Esophagus squamous epithelium (tissue), 5 donors: ENCODE data around the gene GPR137B. TPM values are rescaled to one million over a fixed set of nuclear protein-coding genes. Genes with fewer than 3 reads are reported as not detected.

Experiments
- DNase-seq: peaks from one replicate; lab custom pipeline; 2025; lab: John Stamatoyannopoulos, UW
- H3K27ac ChIP-seq, 4 donors: fragments of 200-600 bp; sonication (generic); one replicate each; pipeline ENCODE4 v1.5.1; 2016 to 2019; ENCODE audit warnings: mild to moderate bottlenecking in 1 of 4
- H3K27me3 ChIP-seq, 4 donors: fragments of 200-600 bp; sonication (generic); 1 replicate in 3 of 4; 2 replicates in 1 of 4; pipeline versions ENCODE4 v1.5.1 to v1.6.0; 2017 to 2021; ENCODE audit warnings: antibody characterized with exemption in 1 of 4
- H3K36me3 ChIP-seq, 3 donors: fragments of 200-600 bp; sonication (generic); one replicate each; pipeline ENCODE4 v1.5.1; 2016 to 2019
- H3K4me1 ChIP-seq, 3 donors: fragments of 200-600 bp; sonication (generic); one replicate each; pipeline ENCODE4 v1.5.1; 2017 to 2019
- H3K4me3 ChIP-seq, 4 donors: fragments of 200-600 bp; sonication (generic); 1 replicate in 3 of 4; 2 replicates in 1 of 4; pipeline ENCODE4 v1.5.1; 2016 to 2019; ENCODE audit warnings: mild to moderate bottlenecking in 2 of 4, moderate library complexity in 1 of 4
- H3K9me3 ChIP-seq, 3 donors: fragments of 200-600 bp; sonication (generic); one replicate each; pipeline ENCODE4 v1.5.1; 2016 to 2019
- CTCF ChIP-seq, 6 experiments: fragments of 450-650 bp in 4 of 6; fragments of 200-600 bp in 2 of 6; sonication (generic) in 2 of 6; IDR thresholded peaks; one replicate each; pipeline ENCODE4 v1.5.1; 2016 to 2019; ENCODE audit warnings: antibody characterized with exemption in 6 of 6, mild to moderate bottlenecking in 4 of 6, moderate library complexity in 4 of 6
- POLR2A ChIP-seq, 4 donors: fragments of 450-650 bp; IDR thresholded peaks; one replicate each; pipeline ENCODE4 v1.6.1; 2017; ENCODE audit warnings: antibody characterized with exemption in 4 of 4, mild to moderate bottlenecking in 4 of 4, moderate library complexity in 3 of 4
- WGBS, 2 donors: methylation state at CpG; one replicate each; pipeline ENCODE4 v1.1.5; 2018; 5-methylcytosine and 5-hydroxymethylcytosine counted together
- intact Hi-C: fragments of 100-400 bp; cut with DNase I; formaldehyde crosslinking; loops from one replicate; pipeline ENCODE4 v1.15.0; 2022
- total RNA-seq, 4 donors: library from RNA; depleted of rRNA; stranded (reverse); fragments of >200 nt; gene quantifications; one replicate each; pipeline ENCODE4 v1.1.0, GENCODE V29; 2016
- donor health status: DM: yes; HTN: yes; CAD: no.

Gene GPR137B
- total RNA-seq, 4 donors from 2014 or later = 3.6 to 16.0 (median 7.4) TPM

- TF ChIP-seq POLR2A (IDR thresholded peaks at IDR 0.05) (no peak), CTCF (IDR thresholded peaks at IDR 0.05) (no peak)
- no peaks in the 10 kb centered on the region for H3K27me3 ChIP-seq
- intact Hi-C loops = no loop called here
- WGBS, 2 donors = 53 to 59% methylated on average over 7 to 8 of the region's 8 CpGs
- no peak overlapping the region for H3K4me3 ChIP-seq
- no peak overlapping the region for H3K27ac ChIP-seq
- no peaks in the 10 kb centered on the region for H3K36me3 ChIP-seq
- no peaks in the 10 kb centered on the region for H3K9me3 ChIP-seq
- no peak for DNase-seq
- peaks cover 0 to 7% (median 0%) of the 10 kb centered on the region in 3 donors for H3K4me1 ChIP-seq
These were observed 24.6 kb upstream of the GPR137B start for GRCh38 chr1:236117710-236118109.

GRCh38 chr1:236119943-236120484 lies 22.3 kb upstream of the GPR137B start:
- Histone ChIP-seq H3K9me3 (no peaks in the 10 kb centered on the region), H3K36me3 (no peaks in the 10 kb centered on the region), H3K27me3 (no peaks in the 10 kb centered on the region), H3K4me1 (peaks cover 0 to 7% (median 0%) of the 10 kb centered on the region in 3 donors), H3K27ac (no peak overlapping the region), H3K4me3 (no peak overlapping the region)
- 69 to 71% methylated on average over 11 to 12 of the region's 12 CpGs for WGBS, 2 donors
- DNase-seq = no peak
- intact Hi-C loops = no loop called here
- TF ChIP-seq POLR2A (IDR thresholded peaks at IDR 0.05) (no peak), CTCF (IDR thresholded peaks at IDR 0.05) (no peak)

DNA sequence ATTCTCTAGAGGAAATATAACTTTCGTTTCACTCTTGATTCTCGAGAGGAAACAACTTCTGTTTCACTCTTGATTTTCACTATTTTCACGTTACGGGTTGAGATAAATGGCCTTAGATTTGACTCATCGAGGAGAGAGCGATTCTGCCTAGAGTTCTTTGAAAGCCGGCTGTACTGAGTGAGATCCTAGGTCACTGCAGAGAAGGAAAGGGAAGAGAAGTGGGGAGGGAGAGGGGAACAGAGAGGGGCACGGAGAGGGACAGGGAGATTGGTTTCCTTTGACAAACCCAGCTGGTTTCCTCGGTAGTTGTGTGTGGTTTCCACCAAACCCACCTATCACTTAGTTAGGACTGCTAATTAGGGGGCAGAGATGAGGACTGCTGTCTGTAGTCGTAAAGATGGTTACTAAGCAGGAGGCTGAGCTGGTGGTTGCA lies 21.6 kb upstream of the GPR137B start:
- no peaks in the 10 kb centered on the region for H3K36me3 ChIP-seq
- H3K27ac ChIP-seq = no peak overlapping the region
- no peak overlapping the region for H3K4me3 ChIP-seq
- DNase-seq = no peak
- TF ChIP-seq POLR2A (IDR thresholded peaks at IDR 0.05) (no peak), CTCF (IDR thresholded peaks at IDR 0.05) (no peak)
- 34 to 51% methylated on average over 8 to 10 of the region's 10 CpGs for WGBS, 2 donors
- H3K4me1 ChIP-seq = peaks cover 0 to 7% (median 0%) of the 10 kb centered on the region in 3 donors
- H3K27me3 ChIP-seq = no peaks in the 10 kb centered on the region
- intact Hi-C loops = no loop called here
- H3K9me3 ChIP-seq = no peaks in the 10 kb centered on the region

GRCh38 chr1:236122176-236122575 lies 20.2 kb upstream of the GPR137B start:
- WGBS, 2 donors = 70 to 95% methylated on average over 7 of the region's 7 CpGs
- DNase-seq = no peak

More at GRCh38 chr1:236122176-236122575, 20.2 kb upstream of the GPR137B start:
- intact Hi-C loops = no loop called here
- H3K9me3 ChIP-seq = no peaks in the 10 kb centered on the region
- peaks cover 0 to 7% (median 0%) of the 10 kb centered on the region in 3 donors for H3K4me1 ChIP-seq
- no peak for TF ChIP-seq CTCF (IDR thresholded peaks at IDR 0.05)
- no peak for TF ChIP-seq POLR2A (IDR thresholded peaks at IDR 0.05)
- no peaks in the 10 kb centered on the region for H3K27me3 ChIP-seq
- no peak overlapping the region for H3K4me3 ChIP-seq
- no peaks in the 10 kb centered on the region for H3K36me3 ChIP-seq
- H3K27ac ChIP-seq = no peak overlapping the region
